ENCODE results near the gene FRAS1.
"Not testable (repeated sequence)": the region's sequence is repeated elsewhere in the genome, so short reads cannot be mapped to it uniquely, and the experiment has no call there.

The FRAS1 gene

GRCh38 chr4:78441756-78442155 lies 384.6 kb downstream of the FRAS1 start:
- no peak for DNase-seq (ENCODE audit: low spot score)

- no peak for DNase-seq (ENCODE audit: low spot score)
These were observed 389.5 kb downstream of the FRAS1 start for GRCh38 chr4:78446619-78447018.

GRCh38 chr4:78451407-78451806 lies 394.3 kb downstream of the FRAS1 start:
- DNase-seq (ENCODE audit: low spot score): no peak

- DNase-seq (ENCODE audit: low spot score): no peak
These were observed 396.9 kb downstream of the FRAS1 start for GRCh38 chr4:78454016-78454415.

GRCh38 chr4:78457751-78458150 lies 400.6 kb downstream of the FRAS1 start:
- no peak for DNase-seq (ENCODE audit: low spot score)

GRCh38 chr4:78459327-78459726 lies 402.2 kb downstream of the FRAS1 start:
- no peak for DNase-seq (ENCODE audit: low spot score)

- no peak for DNase-seq (ENCODE audit: low spot score)
These were observed 403.2 kb downstream of the FRAS1 start for GRCh38 chr4:78460368-78460767.

GRCh38 chr4:78464265-78464664 lies 407.1 kb downstream of the FRAS1 start:
- DNase-seq (ENCODE audit: low spot score): no peak

- DNase-seq (ENCODE audit: low spot score): not testable (repeated sequence)
These were observed 410.1 kb downstream of the FRAS1 start for GRCh38 chr4:78467223-78467622.

- DNase-seq (ENCODE audit: low spot score): no peak
These were observed 411.1 kb downstream of the FRAS1 start for GRCh38 chr4:78468272-78468671.

- no peak for DNase-seq (ENCODE audit: low spot score)
These were observed 419.1 kb downstream of the FRAS1 start for GRCh38 chr4:78476108-78476704.

GRCh38 chr4:78477276-78477675 lies 420.2 kb downstream of the FRAS1 start:
- DNase-seq (ENCODE audit: low spot score): peak; percentile 36

GRCh38 chr4:78478523-78478922 lies 421.4 kb downstream of the FRAS1 start:
- no peak for DNase-seq (ENCODE audit: low spot score)

- DNase-seq (ENCODE audit: low spot score): no peak
These were observed 423.2 kb downstream of the FRAS1 start for GRCh38 chr4:78480286-78480685.

- DNase-seq (ENCODE audit: low spot score): peak; percentile 46
These were observed 424.1 kb downstream of the FRAS1 start for GRCh38 chr4:78481180-78481579.

- DNase-seq (ENCODE audit: low spot score): no peak
These were observed 425.2 kb downstream of the FRAS1 start for GRCh38 chr4:78482281-78482680.

GRCh38 chr4:78483811-78484210 lies 426.7 kb downstream of the FRAS1 start:
- no peak for DNase-seq (ENCODE audit: low spot score)

- DNase-seq (ENCODE audit: low spot score): no peak
These were observed 427.5 kb downstream of the FRAS1 start for GRCh38 chr4:78484574-78484973.

- DNase-seq (ENCODE audit: low spot score): no peak
These were observed 436.6 kb downstream of the FRAS1 start for GRCh38 chr4:78493731-78494130.

- no peak for DNase-seq (ENCODE audit: low spot score)
These were observed 439.0 kb downstream of the FRAS1 start for GRCh38 chr4:78496021-78496643.

- not testable (repeated sequence) for DNase-seq (ENCODE audit: low spot score)
These were observed 449.1 kb downstream of the FRAS1 start for GRCh38 chr4:78506260-78506659.

GRCh38 chr4:78509043-78509442 lies 451.9 kb downstream of the FRAS1 start:
- DNase-seq (ENCODE audit: low spot score): no peak

GRCh38 chr4:78510108-78510507 lies 453.0 kb downstream of the FRAS1 start:
- no peak for DNase-seq (ENCODE audit: low spot score)

GRCh38 chr4:78510681-78511080 lies 453.6 kb downstream of the FRAS1 start:
- DNase-seq (ENCODE audit: low spot score): no peak

Data from kidney capillary endothelial cell (primary cell).